ENCODE data around the gene C1orf116. TPM values are rescaled to one million over a fixed set of nuclear protein-coding genes. Genes with fewer than 3 reads are reported as not detected.
A peak's percentile ranks its signal among the peaks of the same experiment; 100 is the strongest.

C1orf116 gene
- total RNA-seq, 2 experiments from 2014 or later, result 0.08 TPM; not detected in 1

- Mint-ChIP-seq H3K9me3 (no peaks in the 10 kb centered on the region), H3K27ac (peak overlapping the region; percentile 62), H3K36me3 (ENCODE audit: low read depth) (no peaks in the 10 kb centered on the region), H3K27me3 (peaks cover 16% of the 10 kb centered on the region), H3K4me1 (peaks cover 26% of the 10 kb centered on the region), H3K4me3 (no peak overlapping the region)
- peak; percentile 44 for DNase-seq
- ChIA-PET CTCF (interaction anchor here (0.7 to 3.0 kb wide), 5 partner anchors 9 to 335 kb away, joined by 3 to 15 read pairs (median 8); partner anchors contain the start of gene PFKFB2), POLR2A (interaction anchor here (1.4 to 2.7 kb wide), 2 partner anchors 10 to 18 kb away, joined by 4 to 16 read pairs; partner anchors contain the start of gene PFKFB2)
Measured at GRCh38 chr1:207070811-207071210, 38.3 kb upstream of the C1orf116 start.

- H3K36me3 Mint-ChIP-seq (ENCODE audit: low read depth), result no peaks in the 10 kb centered on the region
- no peak for DNase-seq
- peaks cover 26% of the 10 kb centered on the region for H3K4me1 Mint-ChIP-seq
- CTCF ChIA-PET, result interaction anchor here (1.2 to 3.0 kb wide), 5 partner anchors 9 to 335 kb away, joined by 3 to 15 read pairs (median 8); partner anchors contain the start of gene PFKFB2
- H3K27ac Mint-ChIP-seq, result no peak overlapping the region
- no peak overlapping the region for H3K4me3 Mint-ChIP-seq
- H3K27me3 Mint-ChIP-seq, result peaks cover 15% of the 10 kb centered on the region
- no peaks in the 10 kb centered on the region for H3K9me3 Mint-ChIP-seq
- POLR2A ChIA-PET, result interaction anchor here (2.7 kb wide), 1 partner anchor 17 kb away, joined by 16 read pairs; the partner anchor contains the start of gene PFKFB2
Measured at GRCh38 chr1:207069858-207070506, 37.4 kb upstream of the C1orf116 start.

DNA sequence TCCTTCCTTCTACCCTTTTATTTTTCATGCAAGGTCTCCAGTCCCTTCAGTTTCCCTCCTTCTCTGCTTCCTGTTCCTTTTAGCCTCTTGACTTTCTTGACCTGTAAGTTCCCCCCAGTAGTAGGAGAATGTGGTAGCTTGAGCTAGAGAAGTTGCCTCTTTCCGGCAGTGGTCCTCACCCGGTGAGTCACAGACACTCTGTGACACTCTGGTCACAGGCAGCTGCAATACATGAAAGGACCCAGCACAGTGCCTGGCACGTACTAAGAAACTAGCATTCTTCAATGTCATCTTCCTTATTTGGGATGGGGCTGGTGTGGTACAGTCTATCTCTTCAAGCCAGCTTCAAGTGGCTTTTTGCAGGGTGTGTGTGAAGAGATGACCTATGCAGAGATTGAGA, 36.5 kb upstream of the C1orf116 start:
- H3K4me1 Mint-ChIP-seq, result peaks cover 26% of the 10 kb centered on the region
- H3K36me3 Mint-ChIP-seq (ENCODE audit: low read depth), result no peaks in the 10 kb centered on the region
- no peaks in the 10 kb centered on the region for H3K9me3 Mint-ChIP-seq
- H3K4me3 Mint-ChIP-seq, result no peak overlapping the region
- POLR2A ChIA-PET, result no interaction called here
- CTCF ChIA-PET, result interaction anchor here (0.6 to 3.0 kb wide), 5 partner anchors 19 to 336 kb away, joined by 3 to 15 read pairs (median 4); partner anchors contain the start of gene YOD1
- no peak overlapping the region for H3K27ac Mint-ChIP-seq
- DNase-seq, result no peak
- peaks cover 6% of the 10 kb centered on the region for H3K27me3 Mint-ChIP-seq

- H3K36me3 Mint-ChIP-seq (ENCODE audit: low read depth), result no peaks in the 10 kb centered on the region
- H3K27ac Mint-ChIP-seq, result no peak overlapping the region
- POLR2A ChIA-PET, result no interaction called here
- no peaks in the 10 kb centered on the region for H3K27me3 Mint-ChIP-seq
- no peak overlapping the region for H3K4me3 Mint-ChIP-seq
- peaks cover 26% of the 10 kb centered on the region for H3K4me1 Mint-ChIP-seq
- H3K9me3 Mint-ChIP-seq, result no peaks in the 10 kb centered on the region
- CTCF ChIA-PET, result interaction anchor here (1.1 kb wide), 1 partner anchor 16 kb away, joined by 3 read pairs; no protein-coding TSS in a partner anchor
- DNase-seq, result no peak
Measured at GRCh38 chr1:207067665-207068064, 35.1 kb upstream of the C1orf116 start.

- Mint-ChIP-seq H3K27ac (no peak overlapping the region), H3K36me3 (ENCODE audit: low read depth) (no peaks in the 10 kb centered on the region), H3K27me3 (no peaks in the 10 kb centered on the region), H3K4me3 (no peak overlapping the region), H3K4me1 (peaks cover 26% of the 10 kb centered on the region), H3K9me3 (no peaks in the 10 kb centered on the region)
- POLR2A ChIA-PET, result no interaction called here
- CTCF ChIA-PET, result no interaction called here
- DNase-seq, result no peak
Measured at GRCh38 chr1:207067185-207067584, 34.6 kb upstream of the C1orf116 start.

GRCh38 chr1:207064561-207064960, 32.0 kb upstream of the C1orf116 start:
- POLR2A ChIA-PET, result interaction anchor here (1.2 kb wide), 1 partner anchor 12 kb away, joined by 3 read pairs; the partner anchor contains the start of gene PFKFB2
- Mint-ChIP-seq H3K4me3 (no peak overlapping the region), H3K4me1 (peaks cover 6% of the 10 kb centered on the region), H3K27me3 (no peaks in the 10 kb centered on the region), H3K27ac (no peak overlapping the region), H3K9me3 (no peaks in the 10 kb centered on the region), H3K36me3 (ENCODE audit: low read depth) (no peaks in the 10 kb centered on the region)
- no peak for DNase-seq
- CTCF ChIA-PET, result no interaction called here

DNA sequence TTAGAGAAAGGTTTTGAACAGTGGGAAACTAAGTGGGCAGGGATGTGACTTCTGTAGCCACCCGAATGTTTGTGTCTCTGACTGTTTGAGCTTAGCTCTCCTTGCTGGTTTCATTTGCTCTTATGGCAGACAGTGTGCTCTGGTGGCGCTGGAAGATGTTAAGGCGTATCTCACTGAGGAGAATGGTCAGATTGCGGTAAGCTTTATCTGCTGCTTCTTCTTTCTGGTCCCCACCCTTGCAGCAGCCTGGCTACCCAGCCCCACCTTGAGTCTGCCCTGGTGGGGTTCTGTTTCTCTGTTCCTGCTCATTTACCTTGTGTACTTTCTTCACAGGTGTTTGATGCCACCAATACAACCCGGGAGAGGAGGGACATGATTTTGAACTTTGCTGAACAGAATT, 30.5 kb upstream of the C1orf116 start:
- H3K27ac Mint-ChIP-seq, result no peak overlapping the region
- H3K36me3 Mint-ChIP-seq (ENCODE audit: low read depth), result no peaks in the 10 kb centered on the region
- no peak overlapping the region for H3K4me3 Mint-ChIP-seq
- no peak for DNase-seq
- no peaks in the 10 kb centered on the region for H3K27me3 Mint-ChIP-seq
- ChIA-PET POLR2A (no interaction called here), CTCF (no interaction called here)
- H3K4me1 Mint-ChIP-seq, result no peaks in the 10 kb centered on the region
- H3K9me3 Mint-ChIP-seq, result no peaks in the 10 kb centered on the region

GRCh38 chr1:207062058-207062457, 29.5 kb upstream of the C1orf116 start:
- Mint-ChIP-seq H3K36me3 (ENCODE audit: low read depth) (no peaks in the 10 kb centered on the region), H3K4me3 (no peak overlapping the region), H3K27me3 (no peaks in the 10 kb centered on the region), H3K27ac (no peak overlapping the region), H3K9me3 (no peaks in the 10 kb centered on the region), H3K4me1 (no peaks in the 10 kb centered on the region)
- no peak for DNase-seq
- POLR2A ChIA-PET, result no interaction called here
- CTCF ChIA-PET, result no interaction called here

GRCh38 chr1:207060596-207060995, 28.0 kb upstream of the C1orf116 start:
- DNase-seq, result no peak
- H3K4me3 Mint-ChIP-seq, result no peak overlapping the region
- no peaks in the 10 kb centered on the region for H3K4me1 Mint-ChIP-seq
- no peak overlapping the region for H3K27ac Mint-ChIP-seq
- H3K9me3 Mint-ChIP-seq, result no peaks in the 10 kb centered on the region
- ChIA-PET POLR2A (interaction anchor here (0.7 to 1.2 kb wide), 2 partner anchors 10 to 11 kb away, joined by 3 to 4 read pairs; no protein-coding TSS in a partner anchor), CTCF (interaction anchor here (0.9 kb wide), 1 partner anchor 24 kb away, joined by 3 read pairs; no protein-coding TSS in a partner anchor)
- no peaks in the 10 kb centered on the region for H3K36me3 Mint-ChIP-seq (ENCODE audit: low read depth)
- peaks cover 9% of the 10 kb centered on the region for H3K27me3 Mint-ChIP-seq

GRCh38 chr1:207059881-207060280, 27.3 kb upstream of the C1orf116 start:
- no peak overlapping the region for H3K4me3 Mint-ChIP-seq
- no peaks in the 10 kb centered on the region for H3K9me3 Mint-ChIP-seq
- peaks cover 13% of the 10 kb centered on the region for H3K27me3 Mint-ChIP-seq
- ChIA-PET POLR2A (interaction anchor here (1.2 kb wide), 1 partner anchor 11 kb away, joined by 4 read pairs; no protein-coding TSS in a partner anchor), CTCF (interaction anchor here (0.9 kb wide), 1 partner anchor 25 kb away, joined by 3 read pairs; no protein-coding TSS in a partner anchor)
- H3K36me3 Mint-ChIP-seq (ENCODE audit: low read depth), result no peaks in the 10 kb centered on the region
- H3K27ac Mint-ChIP-seq, result no peak overlapping the region
- DNase-seq, result no peak
- H3K4me1 Mint-ChIP-seq, result peaks cover 4% of the 10 kb centered on the region

DNA sequence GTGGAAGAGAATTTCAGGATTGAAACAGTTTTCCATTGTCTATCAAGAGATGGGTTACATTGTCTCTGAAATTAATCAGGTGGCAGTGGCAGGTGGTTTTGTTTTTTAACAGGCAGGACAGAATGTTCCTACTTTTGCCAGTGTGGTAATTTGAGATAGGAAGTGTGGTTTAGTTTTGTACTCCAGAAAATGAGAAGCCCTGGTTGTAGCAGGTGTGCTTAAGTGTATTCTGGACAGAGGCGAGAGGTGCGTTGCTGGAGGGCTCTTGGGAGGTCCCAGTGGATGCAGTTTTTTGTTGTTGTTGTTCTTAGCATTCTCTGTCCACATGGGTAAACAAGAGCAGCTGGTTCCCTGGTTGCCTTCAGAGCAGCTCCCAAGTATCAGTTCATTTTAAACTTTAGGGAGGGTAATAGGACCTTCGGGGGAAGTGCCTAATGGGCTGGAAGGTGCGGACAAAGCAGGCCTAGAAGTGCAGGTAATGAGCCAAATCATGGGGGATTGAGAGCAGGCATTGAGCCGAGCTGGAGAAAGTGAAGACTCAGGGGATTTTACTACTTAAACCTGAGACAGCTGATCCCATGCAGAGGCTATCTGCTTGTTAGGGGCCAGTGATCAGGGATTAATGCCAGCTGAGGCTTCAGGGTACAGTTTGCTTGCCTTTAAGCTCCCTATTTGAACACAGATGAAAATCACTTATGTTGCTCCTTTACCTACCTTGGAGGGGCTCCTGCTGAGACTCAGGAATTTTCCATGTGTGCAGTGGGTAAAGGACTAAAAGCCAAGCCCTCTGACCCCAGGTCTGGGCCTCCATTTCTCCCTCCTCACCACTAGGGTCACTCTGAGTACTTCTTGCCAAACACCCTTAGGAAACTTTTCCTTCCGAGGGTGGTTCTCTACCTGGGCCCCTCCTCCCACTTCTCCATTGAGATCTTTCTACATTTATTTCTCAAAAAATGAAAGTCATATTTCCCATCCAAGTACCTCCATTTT, 26.6 kb upstream of the C1orf116 start:
- H3K4me3 Mint-ChIP-seq, result no peak overlapping the region
- no peaks in the 10 kb centered on the region for H3K9me3 Mint-ChIP-seq
- ChIA-PET POLR2A (no interaction called here), CTCF (no interaction called here)
- peaks cover 7% of the 10 kb centered on the region for H3K4me1 Mint-ChIP-seq
- peaks cover 16% of the 10 kb centered on the region for H3K27me3 Mint-ChIP-seq
- DNase-seq, result no peak
- no peak overlapping the region for H3K27ac Mint-ChIP-seq
- no peaks in the 10 kb centered on the region for H3K36me3 Mint-ChIP-seq (ENCODE audit: low read depth)

DNA sequence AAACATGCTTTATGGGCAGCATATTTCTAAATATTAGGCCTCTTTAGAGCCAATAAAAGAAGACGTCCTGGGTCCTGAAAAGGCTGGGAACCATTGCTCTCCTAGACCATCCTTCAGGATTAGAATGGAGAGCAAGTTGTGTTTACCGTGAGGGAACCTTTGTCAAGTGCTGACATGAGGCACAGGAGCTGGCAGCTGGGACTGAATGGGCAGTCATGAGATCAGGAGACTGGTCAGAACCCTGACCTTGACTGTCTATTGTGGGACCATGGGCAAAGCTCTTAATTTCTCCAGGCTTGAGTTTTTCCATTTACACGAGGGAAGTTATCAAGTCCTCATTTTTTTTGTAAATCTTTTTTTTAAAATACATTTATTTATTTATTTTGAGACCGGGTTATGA, 25.7 kb upstream of the C1orf116 start:
- no peak for DNase-seq
- Mint-ChIP-seq H3K27me3 (peaks cover 19% of the 10 kb centered on the region), H3K9me3 (no peaks in the 10 kb centered on the region), H3K4me3 (no peak overlapping the region), H3K27ac (no peak overlapping the region), H3K4me1 (peaks cover 13% of the 10 kb centered on the region), H3K36me3 (ENCODE audit: low read depth) (no peaks in the 10 kb centered on the region)
- ChIA-PET CTCF (interaction anchor here (0.9 kb wide), 1 partner anchor 26 kb away, joined by 3 read pairs; no protein-coding TSS in a partner anchor), POLR2A (no interaction called here)

DNA sequence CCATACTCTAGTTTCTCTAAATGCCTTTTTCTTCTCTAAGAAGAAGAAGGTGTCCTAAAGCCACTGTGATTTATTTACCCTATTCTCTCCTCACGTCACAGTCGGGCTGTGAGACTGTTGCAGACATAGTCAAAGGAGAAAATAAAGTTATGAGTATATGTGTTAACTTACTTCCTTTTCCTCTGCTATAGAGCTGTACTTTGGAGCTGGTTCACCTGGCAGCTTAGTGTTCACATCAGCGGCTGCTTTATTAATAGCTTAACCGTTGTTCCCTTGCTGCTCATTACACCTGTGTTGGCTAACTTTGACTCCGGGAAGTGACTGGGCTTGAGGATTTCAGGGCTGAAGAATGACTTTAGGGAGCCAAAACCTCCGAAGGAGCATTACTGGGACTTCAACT, 24.1 kb upstream of the C1orf116 start:
- ChIA-PET POLR2A (no interaction called here), CTCF (interaction anchor here (0.8 kb wide), 1 partner anchor 14 kb away, joined by 3 read pairs; no protein-coding TSS in a partner anchor)
- Mint-ChIP-seq H3K4me3 (no peak overlapping the region), H3K36me3 (ENCODE audit: low read depth) (peaks cover 3% of the 10 kb centered on the region), H3K27ac (no peak overlapping the region), H3K9me3 (no peaks in the 10 kb centered on the region), H3K4me1 (peaks cover 29% of the 10 kb centered on the region), H3K27me3 (peaks cover 22% of the 10 kb centered on the region)
- no peak for DNase-seq

All from activated CD4-positive, alpha-beta memory T cell treated with anti-CD3 and anti-CD28 coated beads, Interleukin-2, amount 10 ng/mL, durations not matched to agents 7 days and 5 days (primary cell).